K562 (cell line): ENCODE data around the gene ATL2.

Experiments
- FOSL1 ChIP-seq: fragments of 200-800 bp; sonication (Bioruptor generic); conservative IDR thresholded peaks from 2 replicates; pipeline ENCODE4 v1.6.1; 2016; ENCODE audit warnings: missing genetic modification characterization, missing compliant biosample characterization
- POLR2A ChIP-seq: fragments of 450-650 bp; conservative IDR thresholded peaks from 2 replicates; pipeline ENCODE4 v1.6.1; 2016

DNA sequence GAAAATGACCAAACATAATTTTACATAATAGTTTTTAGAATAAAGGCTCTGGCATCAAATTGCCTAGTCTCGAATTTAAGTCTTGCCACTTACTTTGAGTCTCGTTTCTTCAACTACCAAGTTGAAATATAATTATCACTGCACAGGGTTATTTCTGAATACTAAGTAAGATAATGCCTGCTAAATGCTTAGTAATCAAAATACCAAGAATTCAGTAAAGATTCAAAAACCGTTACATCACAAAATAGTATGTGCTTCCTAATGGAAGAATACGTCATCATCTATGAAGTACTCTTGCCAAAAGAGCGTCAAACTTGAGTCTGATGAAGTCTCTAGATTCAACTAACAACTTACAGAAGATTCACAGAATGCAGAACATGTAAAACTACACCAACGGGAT, 40.5 kb downstream of the ATL2 start:
- TF ChIP-seq POLR2A (no peak), FOSL1 (no peak)
